ENCODE data around the gene ANTXR1. TPM values are rescaled to one million over a fixed set of nuclear protein-coding genes. Genes with fewer than 3 reads are reported as not detected.

ANTXR1 gene
- total and polyA plus RNA-seq, 2 of the 8 experiments (the other 6 are each of a cell fraction or from before 2014, with no cell fraction given): 15.8 to 44.3 TPM

- no peaks in the 10 kb centered on the region for H3K23me2 ChIP-seq (ENCODE audit: low read depth, low read length)
- H2BK5ac ChIP-seq (ENCODE audit: low read depth, low read length): no peak overlapping the region
- no peaks in the 10 kb centered on the region for H3K9me3 ChIP-seq (ENCODE audit: insufficient read depth in 2 of 2, low read depth in 1 of 2, low read length in 1 of 2)
- H3K79me1 ChIP-seq (ENCODE audit: low read depth, low read length): no peaks in the 10 kb centered on the region
- no peak overlapping the region for H3K4me3 ChIP-seq (ENCODE audit: extremely low read depth in 1 of 4, insufficient read depth in 2 of 4, low read depth in 3 of 4, low read length in 4 of 4)
- H2BK120ac ChIP-seq (replicated peaks; ENCODE audit: low read depth, low read length): no peak overlapping the region
- H2BK12ac ChIP-seq (ENCODE audit: low read depth, low read length): no peak overlapping the region
- no peak overlapping the region for H3K18ac ChIP-seq (ENCODE audit: extremely low read depth, low read length)
- H2AFZ ChIP-seq (ENCODE audit: low read length): no peak overlapping the region
- FAIRE-seq (no peak), DNase-seq (ENCODE audit: low read depth in 1 of 2, low spot score in 2 of 2) (no peak)
- no peaks in the 10 kb centered on the region for H3K79me2 ChIP-seq (ENCODE audit: control insufficient read depth in 1 of 2, insufficient read depth in 2 of 2, low read length in 2 of 2)
- ChIA-PET CTCF (ENCODE audit: partially characterized antibody) (interaction anchor here (0.6 to 2.0 kb wide), 6 partner anchors 8 to 275 kb away, joined by 3 to 6 read pairs (median 4); no protein-coding TSS in a partner anchor), POLR2A (ENCODE audit: partially characterized antibody) (no interaction called here)
- no peaks in the 10 kb centered on the region for H3K4me1 ChIP-seq (replicated peaks in 1 of 4; ENCODE audit: control insufficient read depth in 3 of 4, insufficient read depth in 4 of 4, low read length in 3 of 4)
- no peak overlapping the region for H3K27ac ChIP-seq (ENCODE audit: low read depth, low read length)
- no peak overlapping the region for H3K56ac ChIP-seq (replicated peaks; ENCODE audit: insufficient read length, low read depth, low read length)
- H2BK15ac ChIP-seq (ENCODE audit: low read length): no peak overlapping the region
- H3K36me3 ChIP-seq (ENCODE audit: control insufficient read depth in 2 of 4, insufficient read depth in 4 of 4, low read length in 3 of 4): no peaks in the 10 kb centered on the region; a peak in 1 of 8 replicates
- WGBS, 2 experiments (ENCODE audit: extremely low coverage in 1 of 2, insufficient coverage in 1 of 2, insufficient read length in 1 of 2, insufficient replicate concordance in 2 of 2, low coverage in 1 of 2, low lambda C conversion rate in 2 of 2, missing lambda C conversion rate in 1 of 2): 89% methylated on average over 3 of the region's 3 CpGs; no CpG with 5 or more reads in 1 of the 2 experiments
- no peak overlapping the region for H3K14ac ChIP-seq (ENCODE audit: insufficient read length)
- no peak overlapping the region for H2AK5ac ChIP-seq (ENCODE audit: low read depth, low read length)
- no peak overlapping the region for H3K4me2 ChIP-seq (ENCODE audit: insufficient read depth in 1 of 2, low read depth in 2 of 2, low read length in 2 of 2)
- H3K23ac ChIP-seq (ENCODE audit: insufficient read length): no peak overlapping the region
- H3K4ac ChIP-seq (replicated peaks; ENCODE audit: insufficient read length, low read depth, low read length): no peak overlapping the region
- no peaks in the 10 kb centered on the region for H4K20me1 ChIP-seq (replicated peaks in 1 of 2; ENCODE audit: control insufficient read depth in 1 of 2, insufficient read depth in 2 of 2, low read length in 2 of 2)
- H4K91ac ChIP-seq (replicated peaks; ENCODE audit: insufficient read length, low read length): no peak overlapping the region
- no peak overlapping the region for H2BK20ac ChIP-seq (ENCODE audit: low read length)
- no peaks in the 10 kb centered on the region for H3K27me3 ChIP-seq (replicated peaks in 1 of 4; ENCODE audit: control insufficient read depth in 3 of 4, extremely low read depth in 1 of 4, insufficient read depth in 3 of 4, low read length in 3 of 4)
- H3K9ac ChIP-seq (replicated peaks in 1 of 4; ENCODE audit: extremely low read depth in 1 of 4, low read depth in 3 of 4, low read length in 3 of 4): no peak overlapping the region
- H4K8ac ChIP-seq (ENCODE audit: extremely low read depth, insufficient read depth, low read length): no peak overlapping the region
- no peak overlapping the region for H4K5ac ChIP-seq (ENCODE audit: insufficient read length, low read depth, low read length)
- no peak for TF ChIP-seq RXRA (IDR thresholded peaks at IDR 0.05; ENCODE audit: insufficient read depth, low read depth, low read length)
Observed at GRCh38 chr2:69271831-69272257, 258.9 kb downstream of the ANTXR1 start.

Data from H1 (cell line).